Endothelial cell of umbilical vein (primary cell): ENCODE measurements around the gene PDLIM1. TPM values are rescaled to one million over a fixed set of nuclear protein-coding genes. Genes with fewer than 3 reads are reported as not detected.

ENCODE experiments used
- BruUV-seq: library from RNA; stranded (reverse); fragments of 400-500 nt; replicated peaks from 2 replicates; lab custom pipeline; 2021; lab: Mats Ljungman, UMichigan
- CTCF ChIA-PET: fragments of 300-600, 350-600 bp; sonication (Branson Sonifier 250); formaldehyde crosslinking; loops from one replicate; lab custom pipeline; 2021; ENCODE audit warnings: antibody characterized with exemption, inconsistent platforms; lab: Charles Lee
- POLR2A ChIA-PET: fragments of 300-600, 350-600 bp; sonication (Branson Sonifier 250); formaldehyde crosslinking; loops from one replicate; lab custom pipeline; 2021; ENCODE audit warnings: antibody characterized with exemption, inconsistent platforms; lab: Charles Lee
- DNase-seq: peaks from one replicate; pipeline ENCODE4 v3.0.0-alpha.2; 2011; ENCODE audit warnings: low read depth, low spot score
- FAIRE-seq: peaks from 2 replicates; lab custom pipeline; 2011; peaks lifted over from hg19 to GRCh38; lab: Jason Lieb, UNC
- H2AFZ ChIP-seq: 2 replicates; pipeline ENCODE4 v1.6.0; 2012; ENCODE audit warnings: low read depth, low read length, control low read depth, inconsistent platforms
- H3K27ac ChIP-seq: 2 replicates; pipeline ENCODE4 v1.5.1; 2011; ENCODE audit warnings: low read depth, mild to moderate bottlenecking, control low read depth, low read length, moderate library complexity; ENCODE audit not compliant: insufficient read depth
- H3K27me3 ChIP-seq, 2 experiments: 2 replicates each; pipeline versions ENCODE4 v1.6.0 to v1.6.1; 2011; ENCODE audit warnings: low read length in 2 of 2, mixed read lengths in 1 of 2; ENCODE audit not compliant: control insufficient read depth in 2 of 2, insufficient read depth in 2 of 2
- H3K36me3 ChIP-seq, 2 experiments: 2 replicates in 1 of 2; 3 replicates in 1 of 2; pipeline ENCODE4 v1.5.1; 2011; ENCODE audit warnings: low read length in 2 of 2, mild to moderate bottlenecking in 1 of 2, moderate library complexity in 1 of 2; ENCODE audit not compliant: control insufficient read depth in 2 of 2, insufficient read depth in 2 of 2; ENCODE audit errors: extremely low read depth in 1 of 2
- H3K4me1 ChIP-seq: 3 replicates; pipeline ENCODE4 v1.5.1; 2011; ENCODE audit warnings: mild to moderate bottlenecking, low read length; ENCODE audit not compliant: control insufficient read depth, insufficient read depth; ENCODE audit errors: extremely low read depth
- H3K4me2 ChIP-seq: 2 replicates; pipeline ENCODE4 v1.6.1; 2011; ENCODE audit warnings: low read length, control low read depth, mixed read lengths; ENCODE audit not compliant: insufficient read depth
- H3K4me3 ChIP-seq, 3 experiments: fragments of 200-600 bp in 1 of 3; sonication (generic), shearing (Covaris generic) in 1 of 3; replicated peaks in 1 of 3; 2 replicates each; pipeline ENCODE4 v1.5.1; 2011 to 2016; ENCODE audit warnings: control low read depth in 3 of 3, low read length in 3 of 3, mild to moderate bottlenecking in 2 of 3, inconsistent platforms in 1 of 3, low read depth in 1 of 3, moderate library complexity in 1 of 3; ENCODE audit not compliant: insufficient read depth in 1 of 3
- H3K79me2 ChIP-seq: 2 replicates; pipeline ENCODE4 v1.6.0; 2012; ENCODE audit warnings: low read length, inconsistent platforms; ENCODE audit not compliant: control insufficient read depth, insufficient read depth
- H3K9ac ChIP-seq: replicated peaks from 2 replicates; pipeline ENCODE3; 2011; ENCODE audit warnings: low read length, control low read depth; ENCODE audit not compliant: insufficient read depth; ENCODE audit errors: extremely low read depth
- H3K9me1 ChIP-seq: replicated peaks from 3 replicates; pipeline ENCODE4 v1.6.0; 2011; ENCODE audit warnings: mild to moderate bottlenecking, low read length; ENCODE audit not compliant: control insufficient read depth, insufficient read depth; ENCODE audit errors: extremely low read depth
- H3K9me3 ChIP-seq: replicated peaks from 2 replicates; pipeline ENCODE4 v1.5.1; 2012; ENCODE audit warnings: low read length, inconsistent platforms; ENCODE audit not compliant: control insufficient read depth, insufficient read depth
- H4K20me1 ChIP-seq: replicated peaks from 2 replicates; pipeline ENCODE3; 2011; ENCODE audit warnings: mild to moderate bottlenecking, low read length; ENCODE audit not compliant: control insufficient read depth, insufficient read depth; ENCODE audit errors: extremely low read depth
- CTCF ChIP-seq, 2 donors: IDR thresholded peaks; 1 replicate in 1 of 2; 2 replicates in 1 of 2; pipeline ENCODE4 v1.5.1; 2011; ENCODE audit warnings: low read length in 2 of 2, mild to moderate bottlenecking in 2 of 2, moderate library complexity in 2 of 2, control low read depth in 1 of 2, inconsistent platforms in 1 of 2, low read depth in 1 of 2; ENCODE audit not compliant: insufficient read depth in 1 of 2; ENCODE audit errors: extremely low read depth in 1 of 2
- EZH2 ChIP-seq: IDR thresholded peaks from 2 replicates; pipeline ENCODE4 v1.6.1; 2012; ENCODE audit warnings: borderline replicate concordance, low read depth, mild to moderate bottlenecking, moderate library complexity, low read length, inconsistent platforms; ENCODE audit not compliant: severe bottlenecking
- FOS ChIP-seq: IDR thresholded peaks from 2 replicates; pipeline ENCODE4 v1.6.1; 2011; ENCODE audit warnings: mild to moderate bottlenecking, low read length, moderate library complexity, borderline replicate concordance; ENCODE audit not compliant: insufficient read depth
- GATA2 ChIP-seq: IDR thresholded peaks from 2 replicates; pipeline ENCODE4 v1.7.0; 2011; ENCODE audit warnings: low read depth, mild to moderate bottlenecking, moderate library complexity, mixed read lengths, low read length; ENCODE audit not compliant: insufficient read length, insufficient read depth
- JUN ChIP-seq: IDR thresholded peaks from 2 replicates; pipeline ENCODE4 v1.6.1; 2011; ENCODE audit warnings: borderline replicate concordance, low read depth; ENCODE audit not compliant: insufficient read length, insufficient read depth
- MAX ChIP-seq: IDR thresholded peaks from 2 replicates; pipeline ENCODE4 v1.6.1; 2011; ENCODE audit not compliant: insufficient read depth, insufficient read length
- MYC ChIP-seq: IDR thresholded peaks from one replicate; pipeline ENCODE4 v1.6.1; 2011; ENCODE audit warnings: mild to moderate bottlenecking, low read depth, low read length
- POLR2A ChIP-seq: IDR thresholded peaks from 2 replicates; pipeline ENCODE4 v1.6.1; 2012; ENCODE audit warnings: low read depth, mild to moderate bottlenecking, control low read depth, low read length
- POLR2AphosphoS5 ChIP-seq: IDR thresholded peaks from 2 replicates; pipeline ENCODE4 v1.6.1; 2012; ENCODE audit warnings: low read depth, mild to moderate bottlenecking, control low read depth, low read length, moderate library complexity; ENCODE audit not compliant: insufficient read depth
- dilution Hi-C: fragments of 300-500 bp; cut with MboI; formaldehyde crosslinking; loops from one replicate; pipeline ENCODE4 v1.15.0; 2019; ENCODE audit warnings: low sequenced_read_pairs; ENCODE audit not compliant: extremely low pct_ligation_motif_present
- intact Hi-C: fragments of 100-400 bp; cut with micrococcal nuclease; formaldehyde crosslinking; loops from one replicate; pipeline ENCODE4 v1.10.0; 2022
- polyA plus RNA-seq, 4 experiments: library from polyadenylated mRNA; depleted of rRNA in 3 of 4; stranded (reverse) in 3 of 4; unstranded in 1 of 4; fragments of >200 nt; gene quantifications; 2 replicates each; pipeline versions ENCODE4 v1.2.1 to v1.2.3, GENCODE V29; 2011 to 2012; ENCODE audit warnings: missing spikeins in 1 of 4
- total RNA-seq: library from RNA; stranded (reverse); gene quantifications from 2 replicates; pipeline ENCODE4 v1.2.3, GENCODE V29; 2021

Gene PDLIM1
- total and polyA plus RNA-seq, 2 donors (not counting 3 experiments of a cell fraction or from before 2014, with no cell fraction given) = 91.1 to 122 TPM

- BruUV-seq = no TSS peak
- no peak for FAIRE-seq
- POLR2A ChIA-PET = no interaction called here
Observed at GRCh38 chr10:95303950-95304349, 13.1 kb upstream of the PDLIM1 start.

GRCh38 chr10:95303535-95303934 lies 12.7 kb upstream of the PDLIM1 start:
- FAIRE-seq = no peak
- H3K9me1 ChIP-seq = no peaks in the 10 kb centered on the region
- H4K20me1 ChIP-seq = no peaks in the 10 kb centered on the region
- H3K36me3 ChIP-seq = no peaks in the 10 kb centered on the region
- peaks cover 9% of the 10 kb centered on the region for H3K4me1 ChIP-seq
- no peaks in the 10 kb centered on the region for H3K27me3 ChIP-seq
- ChIA-PET POLR2A (no interaction called here), CTCF (interaction anchor here (1.0 kb wide), 1 partner anchor 61 kb away, joined by 3 read pairs; no protein-coding TSS in a partner anchor)
- dilution Hi-C loops = no loop called here
- no peaks in the 10 kb centered on the region for H3K79me2 ChIP-seq
- H3K4me3 ChIP-seq = no peak overlapping the region
- H3K9ac ChIP-seq = no peak overlapping the region
- H3K9me3 ChIP-seq = no peaks in the 10 kb centered on the region
- no peak overlapping the region for H2AFZ ChIP-seq
- DNase-seq = no peak
- TF ChIP-seq POLR2AphosphoS5 (no peak), GATA2 (no peak), CTCF (IDR thresholded peaks at IDR 0.05; ENCODE audit: extremely low read depth in 1 of 2, insufficient read depth in 1 of 2, low read depth in 1 of 2, low read length in 2 of 2) (no peak), EZH2 (no peak), MYC (no peak), FOS (no peak), JUN (peak; percentile 17), POLR2A (no peak)
- no peak overlapping the region for H3K4me2 ChIP-seq
- H3K27ac ChIP-seq = no peak overlapping the region
- intact Hi-C loops = no loop called here
- no TSS peak for BruUV-seq

More at GRCh38 chr10:95303950-95304349, 13.1 kb upstream of the PDLIM1 start:
- Histone ChIP-seq H3K36me3 (no peaks in the 10 kb centered on the region), H3K4me1 (peaks cover 13% of the 10 kb centered on the region), H3K4me2 (no peak overlapping the region), H3K27me3 (no peaks in the 10 kb centered on the region), H3K27ac (no peak overlapping the region), H3K9me1 (no peaks in the 10 kb centered on the region), H4K20me1 (no peaks in the 10 kb centered on the region), H3K79me2 (no peaks in the 10 kb centered on the region), H3K9ac (no peak overlapping the region), H3K4me3 (no peak overlapping the region), H2AFZ (no peak overlapping the region), H3K9me3 (no peaks in the 10 kb centered on the region)
- TF ChIP-seq FOS (no peak), GATA2 (no peak), POLR2AphosphoS5 (no peak), MAX (no peak)
- DNase-seq = no peak
- CTCF ChIA-PET = interaction anchor here (1.0 kb wide), 2 partner anchors 9 to 61 kb away, joined by 3 read pairs; no protein-coding TSS in a partner anchor
- intact Hi-C loops (no loop called here), dilution Hi-C loops (no loop called here)
